Measurements from ENCODE around the gene TRPV5. TPM values are rescaled to one million over a fixed set of nuclear protein-coding genes. Genes with fewer than 3 reads are reported as not detected.

The TRPV5 gene
- total RNA-seq, 2 donors from 2014 or later: not detected

DNA sequence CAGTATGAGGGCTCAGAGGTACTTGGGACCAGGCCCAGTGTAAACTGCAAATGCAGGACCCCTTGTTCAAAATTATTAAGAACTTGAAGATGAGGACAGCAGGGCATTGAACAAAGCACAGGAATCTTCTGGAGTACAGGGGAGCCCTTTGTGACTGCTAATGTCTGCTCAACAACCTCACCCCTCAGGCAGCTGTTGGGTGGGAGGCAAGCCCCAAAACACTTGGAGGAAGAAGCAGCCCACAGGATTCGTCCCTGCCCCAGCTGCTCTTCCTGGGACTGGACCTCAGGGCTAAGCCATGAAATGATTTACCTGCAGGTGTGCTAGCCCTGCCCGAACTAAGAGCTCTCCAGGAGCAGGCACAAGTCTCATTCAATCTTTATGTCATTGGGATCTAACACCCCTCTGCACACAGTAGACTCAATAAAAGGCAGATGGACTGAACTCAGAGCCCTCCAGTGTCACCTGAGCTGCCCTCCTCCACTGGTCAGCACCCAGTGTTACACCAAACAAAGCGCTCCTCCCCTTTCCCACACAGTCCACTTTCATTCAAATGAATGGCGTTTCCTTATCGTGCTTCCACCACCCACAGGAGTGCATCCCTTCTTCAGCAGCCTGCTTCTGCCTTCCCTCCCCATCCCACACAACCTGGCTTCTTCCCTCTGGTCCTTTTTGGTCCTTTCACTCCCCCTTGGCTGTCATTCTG, 1.0 kb downstream of the TRPV5 start:
- TF ChIP-seq, protein P1, sequence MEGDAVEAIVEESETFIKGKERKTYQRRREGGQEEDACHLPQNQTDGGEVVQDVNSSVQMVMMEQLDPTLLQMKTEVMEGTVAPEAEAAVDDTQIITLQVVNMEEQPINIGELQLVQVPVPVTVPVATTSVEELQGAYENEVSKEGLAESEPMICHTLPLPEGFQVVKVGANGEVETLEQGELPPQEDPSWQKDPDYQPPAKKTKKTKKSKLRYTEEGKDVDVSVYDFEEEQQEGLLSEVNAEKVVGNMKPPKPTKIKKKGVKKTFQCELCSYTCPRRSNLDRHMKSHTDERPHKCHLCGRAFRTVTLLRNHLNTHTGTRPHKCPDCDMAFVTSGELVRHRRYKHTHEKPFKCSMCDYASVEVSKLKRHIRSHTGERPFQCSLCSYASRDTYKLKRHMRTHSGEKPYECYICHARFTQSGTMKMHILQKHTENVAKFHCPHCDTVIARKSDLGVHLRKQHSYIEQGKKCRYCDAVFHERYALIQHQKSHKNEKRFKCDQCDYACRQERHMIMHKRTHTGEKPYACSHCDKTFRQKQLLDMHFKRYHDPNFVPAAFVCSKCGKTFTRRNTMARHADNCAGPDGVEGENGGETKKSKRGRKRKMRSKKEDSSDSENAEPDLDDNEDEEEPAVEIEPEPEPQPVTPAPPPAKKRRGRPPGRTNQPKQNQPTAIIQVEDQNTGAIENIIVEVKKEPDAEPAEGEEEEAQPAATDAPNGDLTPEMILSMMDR (IDR thresholded peaks at IDR 0.05): no peak
- no peak for DNase-seq (ENCODE audit: low spot score)
- Histone ChIP-seq H3K4me3 (no peak overlapping the region), H3K4me1 (no peaks in the 10 kb centered on the region), H3K9me3 (no peaks in the 10 kb centered on the region), H3K27me3 (no peaks in the 10 kb centered on the region), H3K36me3 (no peaks in the 10 kb centered on the region), H3K27ac (no peak overlapping the region)

DNA sequence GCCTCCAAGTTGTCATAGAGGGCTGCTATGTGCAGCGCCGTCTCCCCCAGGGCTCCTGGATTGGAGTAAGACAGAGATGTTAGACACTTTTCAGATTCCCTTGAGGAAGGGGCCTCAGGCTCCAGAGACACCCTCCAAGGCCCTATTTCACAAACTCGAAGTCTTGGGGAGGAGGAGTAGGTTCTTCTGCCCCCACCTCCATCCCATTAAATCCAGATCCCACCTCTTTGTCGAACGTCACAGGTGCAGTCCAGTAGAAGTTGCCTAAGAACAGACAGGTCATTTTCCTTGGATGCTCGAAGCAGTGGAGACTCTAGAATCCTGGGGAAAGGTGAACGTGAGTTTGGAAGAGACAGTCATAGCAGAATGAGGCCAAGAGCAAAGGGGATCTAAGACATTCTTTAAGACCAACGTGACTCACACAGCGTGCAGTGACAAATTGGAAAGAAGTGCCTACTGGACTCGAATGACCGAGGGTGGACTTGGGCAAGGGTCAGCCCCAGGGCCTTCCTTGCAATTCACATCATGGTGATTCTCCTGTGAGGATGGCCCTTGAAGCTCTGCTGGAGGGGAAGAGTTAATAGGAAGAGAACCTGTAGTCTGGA, 3.3 kb downstream of the TRPV5 start:
- H3K4me1 ChIP-seq: no peaks in the 10 kb centered on the region
- no peaks in the 10 kb centered on the region for H3K9me3 ChIP-seq
- H3K27ac ChIP-seq: no peak overlapping the region
- no peaks in the 10 kb centered on the region for H3K27me3 ChIP-seq
- no peaks in the 10 kb centered on the region for H3K36me3 ChIP-seq
- TF ChIP-seq, protein P1 (IDR thresholded peaks at IDR 0.05): no peak
- no peak for DNase-seq (ENCODE audit: low spot score)
- H3K4me3 ChIP-seq: no peak overlapping the region

DNA sequence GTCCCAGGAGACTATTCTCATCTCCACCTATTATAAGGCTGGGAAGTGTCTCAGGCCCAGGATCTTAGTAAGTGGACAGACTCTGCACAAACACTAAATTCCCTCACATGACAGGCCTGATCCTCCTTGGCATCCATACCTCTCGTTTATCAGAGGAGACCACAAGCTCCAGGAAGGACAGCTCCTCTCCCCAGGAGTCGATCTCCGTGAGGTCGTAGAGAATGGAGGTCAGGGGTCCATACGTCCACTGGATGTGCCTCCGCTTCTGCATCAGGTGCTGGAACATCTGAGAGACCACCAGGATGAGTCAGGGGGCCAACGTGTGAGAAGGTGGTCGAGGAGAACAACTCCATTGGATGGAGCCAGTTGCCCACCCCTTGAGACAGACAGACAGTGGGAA, 5.6 kb downstream of the TRPV5 start:
- no peaks in the 10 kb centered on the region for H3K9me3 ChIP-seq
- TF ChIP-seq, protein P1 (IDR thresholded peaks at IDR 0.05): no peak
- H3K4me1 ChIP-seq: no peaks in the 10 kb centered on the region
- no peak for DNase-seq (ENCODE audit: low spot score)
- H3K4me3 ChIP-seq: no peak overlapping the region
- no peak overlapping the region for H3K27ac ChIP-seq
- H3K36me3 ChIP-seq: no peaks in the 10 kb centered on the region
- no peaks in the 10 kb centered on the region for H3K27me3 ChIP-seq

DNA sequence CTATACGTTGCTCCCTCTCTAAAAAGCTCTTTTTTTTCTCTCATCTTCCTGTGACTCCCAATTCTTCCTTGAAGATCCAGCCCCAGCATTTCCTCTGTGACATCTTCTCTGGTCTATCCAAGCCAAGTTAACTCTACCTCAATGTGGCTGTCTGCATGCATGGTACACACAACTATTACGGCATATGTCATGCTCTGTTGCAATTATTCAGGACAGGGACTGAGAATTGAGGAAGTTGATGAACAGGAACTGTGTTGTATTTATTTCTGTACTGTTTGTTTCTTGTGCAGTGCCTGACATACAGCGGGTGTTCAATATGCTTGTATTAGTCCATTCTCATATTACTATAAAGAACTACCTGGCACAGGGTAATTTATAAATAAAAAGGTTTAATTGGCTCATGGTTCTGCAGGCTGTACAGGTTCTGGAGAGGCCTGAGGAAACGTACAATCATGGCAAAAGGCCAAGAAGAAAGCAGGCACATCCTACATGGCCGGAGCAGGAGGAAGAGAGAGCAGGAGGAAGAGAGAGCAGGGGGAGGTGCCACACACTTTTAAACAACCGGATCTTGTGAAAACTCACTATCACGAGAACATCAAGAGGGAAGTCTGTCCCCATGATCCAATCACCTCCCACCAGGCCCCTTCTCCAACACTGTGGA, 6.3 kb downstream of the TRPV5 start:
- Histone ChIP-seq H3K4me3 (no peak overlapping the region), H3K36me3 (no peaks in the 10 kb centered on the region), H3K9me3 (no peaks in the 10 kb centered on the region), H3K27ac (no peak overlapping the region), H3K4me1 (no peaks in the 10 kb centered on the region), H3K27me3 (no peaks in the 10 kb centered on the region)
- peak; percentile 58 for DNase-seq (ENCODE audit: low spot score)
- TF ChIP-seq, protein P1 (IDR thresholded peaks at IDR 0.05): no peak

DNA sequence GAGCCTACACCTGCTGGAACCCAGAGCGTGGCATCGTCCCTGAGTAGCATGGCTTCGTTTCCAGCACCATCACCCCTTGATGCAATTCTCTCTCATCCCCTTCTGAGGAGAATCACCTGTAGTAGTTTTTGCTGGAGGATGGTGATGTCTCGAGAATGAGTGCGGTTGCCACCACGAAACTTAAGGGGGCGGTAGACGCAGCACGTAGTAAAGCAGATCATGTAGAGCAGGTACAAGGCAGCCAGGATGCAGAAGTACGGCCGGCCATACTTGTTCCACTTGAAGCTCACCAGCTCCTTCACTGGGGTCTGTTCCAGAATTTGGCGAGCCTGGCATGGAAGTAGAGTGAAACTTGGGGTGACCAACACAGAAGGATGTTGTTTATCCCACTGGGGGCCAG, 8.1 kb downstream of the TRPV5 start:
- Histone ChIP-seq H3K27ac (no peak overlapping the region), H3K4me3 (no peak overlapping the region), H3K4me1 (no peaks in the 10 kb centered on the region), H3K9me3 (no peaks in the 10 kb centered on the region), H3K36me3 (no peaks in the 10 kb centered on the region), H3K27me3 (no peaks in the 10 kb centered on the region)
- no peak for DNase-seq (ENCODE audit: low spot score)
- TF ChIP-seq, protein P1 (IDR thresholded peaks at IDR 0.05): no peak
